ENCODE results near the gene TLE6.

Gene TLE6

DNA sequence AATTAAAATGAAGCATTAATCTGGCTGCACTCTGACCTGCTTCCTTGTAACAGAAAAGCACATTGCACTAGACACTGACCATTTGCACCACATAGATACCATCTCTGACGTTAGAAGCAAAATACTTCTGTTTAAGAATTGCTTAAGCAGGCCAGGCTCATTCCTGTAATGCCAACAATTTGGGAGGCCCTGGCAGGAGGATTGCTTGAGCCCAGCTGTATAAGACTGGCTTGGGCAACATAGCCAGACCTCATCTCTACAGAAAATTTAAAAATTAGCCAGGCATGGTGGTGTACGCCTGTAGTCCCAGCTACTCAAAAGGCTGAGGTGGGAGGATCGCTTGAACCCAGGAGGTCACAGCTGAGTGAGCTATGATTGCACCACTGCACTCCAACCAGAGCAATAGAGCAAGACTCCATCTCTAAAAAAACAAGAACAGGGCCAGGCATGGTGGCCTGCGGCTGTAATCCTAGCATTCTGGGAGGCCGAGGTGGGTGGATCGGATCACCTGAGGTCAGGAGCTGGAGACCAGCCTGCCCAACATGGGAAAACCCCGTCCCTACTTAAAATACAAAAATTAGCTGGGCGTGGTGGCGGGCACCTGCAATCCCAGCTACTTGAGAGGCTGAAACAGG, 7.0 kb upstream of the TLE6 start:
- no peaks in the 10 kb centered on the region for H3K36me3 ChIP-seq
- no peak for TF ChIP-seq Cebpa-rat (IDR thresholded peaks at IDR 0.05)
- H3K4me1 ChIP-seq, result peaks cover 92% of the 10 kb centered on the region
- no peaks in the 10 kb centered on the region for H3K27me3 ChIP-seq
- H3K9me3 ChIP-seq, result peaks cover under 1% of the 10 kb centered on the region; the same call in 1 of the 2 replicates
- H3K4me3 ChIP-seq, result no peak overlapping the region
- no peak overlapping the region for H3K9ac ChIP-seq
- no peak overlapping the region for H3K27ac ChIP-seq
- H4K20me1 ChIP-seq, result no peaks in the 10 kb centered on the region
- H3K4me2 ChIP-seq, result peak overlapping the region; percentile 67

DNA sequence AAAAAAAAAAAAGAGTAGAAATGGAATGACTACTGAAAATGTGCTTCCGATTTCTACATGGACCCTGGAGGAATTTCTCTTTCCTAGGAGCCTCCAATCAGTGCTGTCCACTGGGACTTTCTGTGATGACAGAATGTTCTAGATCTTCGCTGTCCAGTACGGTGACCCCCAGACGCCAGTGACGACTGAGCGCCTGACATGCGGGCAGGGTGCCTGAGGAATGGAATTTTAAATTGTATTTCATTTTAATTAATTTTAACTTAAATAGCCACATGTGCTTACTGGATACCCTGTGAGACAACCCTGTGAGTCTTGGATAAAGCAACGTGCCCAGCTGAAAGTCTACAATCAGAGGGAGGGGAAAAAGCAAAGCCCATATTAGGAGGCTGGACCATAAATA, 4.1 kb upstream of the TLE6 start:
- 0 out of 2 replicates have a peak overlapping the region, but pooled peaks have one; percentile 94 for H3K4me2 ChIP-seq
- H3K4me1 ChIP-seq, result peaks cover 95% of the 10 kb centered on the region
- no peaks in the 10 kb centered on the region for H3K9me3 ChIP-seq
- H3K4me3 ChIP-seq, result no peak overlapping the region
- H3K27me3 ChIP-seq, result no peaks in the 10 kb centered on the region
- no peak overlapping the region for H3K27ac ChIP-seq
- no peak for TF ChIP-seq Cebpa-rat (IDR thresholded peaks at IDR 0.05)
- no peak overlapping the region for H3K9ac ChIP-seq
- no peaks in the 10 kb centered on the region for H4K20me1 ChIP-seq
- no peaks in the 10 kb centered on the region for H3K36me3 ChIP-seq

DNA sequence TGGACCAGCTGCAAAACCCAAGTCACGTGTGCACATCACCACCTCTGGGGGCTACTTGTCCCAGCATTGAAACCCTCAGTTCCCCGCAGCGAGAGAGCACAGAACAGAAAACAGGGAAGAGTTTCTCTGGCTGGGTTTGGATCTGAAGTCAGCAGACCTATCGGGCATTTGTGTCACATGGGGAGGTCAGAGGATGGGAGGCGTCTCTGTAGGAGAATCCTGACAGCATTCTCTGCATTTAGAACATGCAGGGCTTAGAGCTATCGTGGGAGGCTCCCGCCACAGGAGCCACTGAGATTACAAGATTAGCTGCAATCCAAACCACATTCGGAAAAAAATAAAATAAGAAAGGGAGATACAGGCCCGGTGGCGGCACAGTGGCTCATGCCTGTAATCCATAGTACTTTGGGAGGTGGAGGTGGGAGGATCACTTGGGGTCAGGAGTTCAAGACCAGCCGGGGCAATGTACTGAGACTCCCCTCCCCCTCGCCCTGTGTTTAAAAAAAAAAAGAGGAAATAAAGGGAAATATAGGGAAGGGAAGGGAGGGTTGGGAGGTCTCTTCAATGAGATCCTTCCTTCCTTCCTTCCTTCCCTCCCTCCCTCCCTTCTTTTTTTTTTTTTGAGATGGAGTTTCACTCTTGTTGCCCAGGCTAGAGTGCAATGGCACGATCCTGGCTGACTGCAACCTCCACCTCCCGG, 2.9 kb upstream of the TLE6 start:
- H3K4me2 ChIP-seq, result peak overlapping the region; percentile 94
- H3K27ac ChIP-seq, result peak overlapping the region; percentile 49
- no peaks in the 10 kb centered on the region for H3K27me3 ChIP-seq
- H3K9ac ChIP-seq, result peak overlapping the region; percentile 39; the same call in 1 of the 2 replicates
- no peak overlapping the region for H3K4me3 ChIP-seq
- H4K20me1 ChIP-seq, result no peaks in the 10 kb centered on the region
- no peak for TF ChIP-seq Cebpa-rat (IDR thresholded peaks at IDR 0.05)
- no peaks in the 10 kb centered on the region for H3K36me3 ChIP-seq
- peaks cover 94% of the 10 kb centered on the region for H3K4me1 ChIP-seq
- no peaks in the 10 kb centered on the region for H3K9me3 ChIP-seq

DNA sequence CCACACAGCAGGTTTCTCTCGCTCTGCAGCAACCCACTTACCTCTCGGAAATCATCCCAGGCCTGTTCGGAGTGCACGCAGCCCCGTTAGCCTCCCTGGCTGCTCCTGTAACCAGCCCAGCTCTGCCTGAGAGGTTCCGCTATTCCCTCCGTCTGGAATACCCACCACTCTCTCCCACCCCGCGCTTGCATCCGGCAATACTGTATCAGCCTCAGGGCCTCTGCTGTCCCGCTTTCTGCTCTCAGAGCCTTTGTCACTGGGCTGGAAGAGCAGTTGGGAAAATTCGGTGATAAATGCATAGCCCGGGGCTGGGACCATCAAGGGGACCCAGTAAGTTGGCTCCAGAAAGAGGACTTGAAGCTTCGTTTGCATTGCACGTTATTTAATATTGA, 759 bp upstream of the TLE6 start:
- Histone ChIP-seq H3K27me3 (no peaks in the 10 kb centered on the region), H3K9me3 (no peaks in the 10 kb centered on the region), H3K4me2 (peak overlapping the region; percentile 94), H3K9ac (peak overlapping the region; percentile 39; the same call in 1 of the 2 replicates), H4K20me1 (no peaks in the 10 kb centered on the region), H3K4me1 (peaks cover 91% of the 10 kb centered on the region), H3K36me3 (no peaks in the 10 kb centered on the region), H3K4me3 (peak overlapping the region; percentile 65), H3K27ac (peak overlapping the region; percentile 47)
- no peak for TF ChIP-seq Cebpa-rat (IDR thresholded peaks at IDR 0.05)

DNA sequence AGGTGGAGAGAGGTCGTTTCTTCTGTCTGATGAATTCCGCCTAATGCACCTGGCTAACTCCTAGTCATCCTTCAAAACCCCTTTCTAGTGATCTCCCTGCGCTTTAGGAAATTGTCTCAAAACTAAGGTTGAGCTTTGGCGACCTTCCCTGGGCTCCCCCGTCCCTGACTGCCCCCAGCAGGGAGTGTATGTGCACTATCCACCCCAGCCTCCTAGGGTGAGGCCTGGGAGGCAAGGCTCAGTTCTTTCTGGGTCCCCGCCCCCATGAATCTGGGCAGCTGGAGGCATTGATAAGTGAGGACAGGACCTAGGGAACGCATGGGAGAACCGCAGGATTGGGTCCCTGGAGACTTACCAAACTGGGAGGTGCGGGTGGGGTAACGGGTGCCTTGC, 378 bp downstream of the TLE6 start:
- no peaks in the 10 kb centered on the region for H3K9me3 ChIP-seq
- H3K36me3 ChIP-seq, result no peaks in the 10 kb centered on the region
- peaks cover 91% of the 10 kb centered on the region for H3K4me1 ChIP-seq
- H3K27me3 ChIP-seq, result no peaks in the 10 kb centered on the region
- peak overlapping the region; percentile 82 for H3K4me2 ChIP-seq
- H4K20me1 ChIP-seq, result no peaks in the 10 kb centered on the region
- H3K4me3 ChIP-seq, result peak overlapping the region; percentile 65
- H3K9ac ChIP-seq, result peak overlapping the region; percentile 57; the same call in 1 of the 2 replicates
- H3K27ac ChIP-seq, result peak overlapping the region; percentile 54
- no peak for TF ChIP-seq Cebpa-rat (IDR thresholded peaks at IDR 0.05)

DNA sequence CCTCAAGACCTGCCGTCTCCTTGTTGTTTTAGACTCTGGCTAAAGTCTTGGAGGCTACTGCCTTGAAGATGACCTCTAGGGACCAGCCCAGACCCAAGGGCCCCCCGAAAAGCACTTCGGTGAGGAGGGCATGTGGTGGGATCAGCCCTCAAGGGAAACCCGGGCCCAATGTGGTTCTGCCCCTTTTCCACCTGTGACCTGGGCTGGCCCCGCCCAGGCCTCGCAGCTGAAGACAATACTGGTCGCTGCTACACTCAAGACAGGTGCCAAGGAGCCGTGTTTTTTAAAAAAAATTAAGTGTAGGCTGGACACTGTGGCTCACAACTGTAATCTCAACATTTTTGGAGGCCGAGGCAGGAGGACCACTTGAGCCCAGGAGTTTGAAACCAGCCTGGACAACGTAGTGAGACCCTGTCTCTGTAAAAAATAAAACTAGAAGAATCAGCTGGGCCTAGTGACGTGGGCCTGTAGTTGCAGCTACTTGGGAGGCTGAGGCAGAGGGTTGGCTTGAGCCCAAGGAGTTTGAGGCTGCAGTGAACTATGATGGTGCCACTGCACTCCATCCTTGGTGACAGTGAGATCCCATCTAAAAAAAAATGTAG, 903 bp downstream of the TLE6 start:
- Histone ChIP-seq H4K20me1 (no peaks in the 10 kb centered on the region), H3K4me2 (peak overlapping the region; percentile 82), H3K4me1 (peaks cover 91% of the 10 kb centered on the region), H3K36me3 (no peaks in the 10 kb centered on the region), H3K27me3 (no peaks in the 10 kb centered on the region), H3K9me3 (no peaks in the 10 kb centered on the region), H3K27ac (peak overlapping the region; percentile 54), H3K9ac (peak overlapping the region; percentile 57; the same call in 1 of the 2 replicates), H3K4me3 (peak overlapping the region; percentile 65)
- no peak for TF ChIP-seq Cebpa-rat (IDR thresholded peaks at IDR 0.05)

DNA sequence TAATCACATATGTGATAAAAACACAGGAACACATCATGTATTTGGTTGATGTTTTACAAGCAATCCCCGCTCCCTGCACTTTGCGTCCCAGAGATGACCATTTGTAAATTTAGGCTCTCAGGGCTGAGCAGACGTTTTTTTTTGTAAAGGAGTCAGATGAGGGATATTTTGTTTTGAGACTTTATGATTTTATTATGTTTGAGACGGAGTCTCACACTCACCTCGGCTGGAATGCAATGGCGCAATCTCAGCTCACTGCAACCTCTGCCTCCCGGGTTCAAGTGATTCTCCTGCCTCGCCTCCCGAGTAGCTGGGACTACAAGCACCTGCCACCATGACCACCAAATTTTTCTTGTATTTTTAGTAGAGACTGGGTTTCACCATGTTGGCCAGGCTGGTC, 1.4 kb downstream of the TLE6 start:
- Histone ChIP-seq H3K4me1 (peaks cover 91% of the 10 kb centered on the region), H3K4me2 (peak overlapping the region; percentile 82; the same call in 1 of the 2 replicates), H3K9ac (no peak overlapping the region), H3K27ac (no peak overlapping the region), H3K9me3 (no peaks in the 10 kb centered on the region), H4K20me1 (no peaks in the 10 kb centered on the region), H3K27me3 (no peaks in the 10 kb centered on the region), H3K4me3 (no peak overlapping the region), H3K36me3 (no peaks in the 10 kb centered on the region)
- TF ChIP-seq Cebpa-rat (IDR thresholded peaks at IDR 0.05), result no peak

DNA sequence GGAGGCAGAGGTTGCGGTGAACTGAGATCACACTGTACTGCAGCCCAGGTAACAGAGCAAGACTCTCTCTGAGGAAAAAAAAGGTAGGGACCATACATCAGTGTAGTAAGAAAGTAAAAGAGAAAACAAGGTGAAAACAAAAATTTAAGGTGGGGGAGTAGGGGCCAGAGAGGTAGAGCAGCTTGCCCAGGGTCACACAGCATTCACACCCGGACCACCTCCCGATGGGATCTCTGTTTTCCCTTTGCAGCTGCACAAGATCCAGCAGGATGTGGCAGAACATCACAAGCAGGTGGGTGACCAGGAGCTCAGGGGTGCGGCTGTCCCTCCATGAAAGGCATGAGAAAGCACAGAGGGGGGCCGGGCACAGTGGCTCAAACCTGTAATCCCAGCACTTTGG, 4.5 kb downstream of the TLE6 start:
- peaks cover 92% of the 10 kb centered on the region for H3K4me1 ChIP-seq
- no peaks in the 10 kb centered on the region for H3K9me3 ChIP-seq
- no peaks in the 10 kb centered on the region for H4K20me1 ChIP-seq
- no peak overlapping the region for H3K9ac ChIP-seq
- H3K27me3 ChIP-seq, result no peaks in the 10 kb centered on the region
- TF ChIP-seq Cebpa-rat (IDR thresholded peaks at IDR 0.05), result no peak
- peak overlapping the region; percentile 95 for H3K4me2 ChIP-seq
- H3K27ac ChIP-seq, result peak overlapping the region; percentile 59
- no peaks in the 10 kb centered on the region for H3K36me3 ChIP-seq
- H3K4me3 ChIP-seq, result no peak overlapping the region

DNA sequence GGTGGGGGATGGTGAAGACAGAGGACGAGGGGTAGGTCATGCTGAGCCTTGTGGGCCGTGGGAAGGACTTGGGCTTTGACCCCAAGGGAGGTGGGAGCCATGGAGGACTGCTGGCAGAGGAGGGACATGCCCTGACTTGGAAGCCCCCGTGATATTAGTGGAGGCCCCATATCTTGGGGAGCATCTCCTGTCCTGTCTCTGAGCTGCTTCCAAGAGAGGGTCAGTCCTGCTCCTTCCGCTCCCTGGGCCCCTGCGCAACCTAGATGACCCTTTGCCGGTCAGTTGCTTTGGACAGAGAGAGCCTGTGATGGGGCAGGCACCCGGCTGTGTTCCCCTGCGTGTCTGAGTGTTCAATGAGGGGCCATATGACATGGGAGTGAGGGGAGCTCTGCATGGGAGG, 5.2 kb downstream of the TLE6 start:
- Histone ChIP-seq H3K27me3 (no peaks in the 10 kb centered on the region), H4K20me1 (no peaks in the 10 kb centered on the region), H3K9me3 (no peaks in the 10 kb centered on the region), H3K4me3 (peak overlapping the region; percentile 38; the same call in 1 of the 2 replicates), H3K36me3 (no peaks in the 10 kb centered on the region), H3K4me2 (peak overlapping the region; percentile 95), H3K27ac (peak overlapping the region; percentile 81), H3K9ac (peak overlapping the region; percentile 65), H3K4me1 (peaks cover 96% of the 10 kb centered on the region)
- TF ChIP-seq Cebpa-rat (IDR thresholded peaks at IDR 0.05), result no peak

DNA sequence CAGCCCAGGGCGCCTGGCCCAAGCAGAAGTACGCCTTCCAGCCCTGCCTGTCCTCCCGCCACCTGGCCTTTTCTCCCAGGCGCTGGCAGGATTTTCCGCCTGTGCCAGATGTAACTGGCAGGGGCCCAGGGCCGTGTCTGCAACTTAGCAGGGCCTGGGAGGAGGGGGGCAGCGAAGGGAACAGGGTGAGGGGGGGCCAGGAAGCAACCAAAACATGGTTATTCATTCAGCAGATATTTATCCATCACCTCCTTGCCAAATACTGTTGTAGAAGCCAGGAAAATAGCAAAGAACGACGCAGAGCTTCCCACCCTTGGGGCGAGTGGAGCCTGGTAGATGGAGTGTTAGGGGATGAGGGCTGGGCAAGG, 5.6 kb downstream of the TLE6 start:
- Histone ChIP-seq H3K27me3 (no peaks in the 10 kb centered on the region), H3K27ac (peak overlapping the region; percentile 81), H3K4me1 (peaks cover 96% of the 10 kb centered on the region), H3K4me3 (peak overlapping the region; percentile 38; the same call in 1 of the 2 replicates), H3K36me3 (no peaks in the 10 kb centered on the region), H4K20me1 (no peaks in the 10 kb centered on the region), H3K9me3 (no peaks in the 10 kb centered on the region), H3K9ac (peak overlapping the region; percentile 65), H3K4me2 (peak overlapping the region; percentile 95)
- TF ChIP-seq Cebpa-rat (IDR thresholded peaks at IDR 0.05), result no peak
